Common myeloid progenitor, CD34-positive (primary cell): Measurements from ENCODE around the gene TOP3B.
"Not testable (repeated sequence)": the region's sequence is repeated elsewhere in the genome, so short reads cannot be mapped to it uniquely, and the experiment has no call there.

Source experiments
- CTCF ChIA-PET: fragments of 350-600 bp; sonication (Branson Sonifier 250); formaldehyde crosslinking; loops from one replicate; lab custom pipeline; 2021; ENCODE audit warnings: antibody characterized with exemption; lab: Charles Lee
- POLR2A ChIA-PET: fragments of 350-600 bp; sonication (Branson Sonifier 250); formaldehyde crosslinking; loops from one replicate; lab custom pipeline; 2021; ENCODE audit warnings: antibody characterized with exemption; lab: Charles Lee
- DNase-seq, 3 donors: peaks; one replicate each; pipeline versions ENCODE4 v3.0.0 to v3.0.0-alpha.2; 2013
- H3K27ac ChIP-seq, 2 experiments: 1 replicate in 1 of 2; 2 replicates in 1 of 2; pipeline ENCODE4 v1.7.0; 2013; ENCODE audit warnings: inconsistent platforms in 2 of 2, low read length in 2 of 2, mild to moderate bottlenecking in 2 of 2, low read depth in 1 of 2, moderate library complexity in 1 of 2; ENCODE audit not compliant: severe bottlenecking in 2 of 2, insufficient read depth in 1 of 2, poor library complexity in 1 of 2
- H3K27me3 ChIP-seq, 5 experiments: replicated peaks in 2 of 5; 1 replicate in 3 of 5; 2 replicates in 2 of 5; pipeline versions ENCODE4 v1.6.1 to v1.7.0; 2013; ENCODE audit warnings: low read length in 4 of 5, mild to moderate bottlenecking in 2 of 5, moderate library complexity in 2 of 5, inconsistent platforms in 1 of 5; ENCODE audit not compliant: insufficient read depth in 5 of 5, control insufficient read depth in 4 of 5
- H3K36me3 ChIP-seq, 4 experiments: 1 replicate in 2 of 4; 2 replicates in 2 of 4; pipeline versions ENCODE4 v1.6.1 to v1.7.0; 2013; ENCODE audit warnings: low read length in 3 of 4, control low read depth in 1 of 4, mild to moderate bottlenecking in 1 of 4; ENCODE audit not compliant: control insufficient read depth in 4 of 4, insufficient read depth in 4 of 4
- H3K4me1 ChIP-seq, 4 experiments: 1 replicate in 3 of 4; 2 replicates in 1 of 4; pipeline versions ENCODE4 v1.6.1 to v1.7.1; 2013; ENCODE audit warnings: low read length in 3 of 4, mild to moderate bottlenecking in 3 of 4, control low read depth in 1 of 4, inconsistent platforms in 1 of 4, moderate library complexity in 1 of 4; ENCODE audit not compliant: control insufficient read depth in 4 of 4, insufficient read depth in 4 of 4; ENCODE audit errors: control extremely low read depth in 1 of 4
- H3K4me3 ChIP-seq, 7 experiments: 1 replicate in 4 of 7; 2 replicates in 3 of 7; pipeline versions ENCODE4 v1.5.1 to v1.7.0; 2013; ENCODE audit warnings: mild to moderate bottlenecking in 7 of 7, low read length in 6 of 7, moderate library complexity in 6 of 7, inconsistent platforms in 2 of 7, low read depth in 2 of 7, control low read depth in 1 of 7; ENCODE audit not compliant: insufficient read depth in 4 of 7, control insufficient read depth in 1 of 7; ENCODE audit errors: extremely low read depth in 1 of 7
- H3K9me3 ChIP-seq, 5 experiments: 1 replicate in 4 of 5; 2 replicates in 1 of 5; pipeline versions ENCODE4 v1.6.1 to v1.7.1; 2013; ENCODE audit warnings: low read length in 4 of 5, mild to moderate bottlenecking in 2 of 5, inconsistent platforms in 1 of 5, low read depth in 1 of 5, moderate library complexity in 1 of 5; ENCODE audit not compliant: control insufficient read depth in 4 of 5, insufficient read depth in 2 of 5; ENCODE audit errors: control extremely low read depth in 1 of 5
- WGBS: methylation state at CpG from one replicate; pipeline ENCODE4 v1.1.5; 2013; ENCODE audit not compliant: insufficient coverage; 5-methylcytosine and 5-hydroxymethylcytosine counted together

Gene TOP3B

GRCh38 chr22:21944871-21945270 is 37.7 kb downstream of the TOP3B start:
- H3K9me3 ChIP-seq: no peaks in the 10 kb centered on the region
- H3K27ac ChIP-seq: peak overlapping the region; percentile 21 to 77
- H3K27me3 ChIP-seq: no peaks in the 10 kb centered on the region
- H3K36me3 ChIP-seq: peaks cover 2 to 63% (median 19%) of the 10 kb centered on the region in 4 experiments
- peaks cover 18 to 100% (median 99%) of the 10 kb centered on the region in 4 experiments for H3K4me1 ChIP-seq
- CTCF ChIA-PET: interaction anchor here (2.0 to 10.1 kb wide), 2 partner anchors 6 to 8 kb away, joined by 9 to 182 read pairs; partner anchors contain the start of gene PPM1F
- peak in 2 of 3 donors; percentile 50 to 63 for DNase-seq
- H3K4me3 ChIP-seq: no peak overlapping the region
- POLR2A ChIA-PET: no interaction called here
- WGBS: 43% methylated on average over 3 of the region's 7 CpGs

GRCh38 chr22:21943571-21944448 is 38.8 kb downstream of the TOP3B start:
- no peaks in the 10 kb centered on the region for H3K9me3 ChIP-seq
- H3K27me3 ChIP-seq: no peaks in the 10 kb centered on the region
- no peak for DNase-seq
- ChIA-PET CTCF (interaction anchor here (1.5 to 8.3 kb wide), 3 partner anchors 6 to 19 kb away, joined by 4 to 182 read pairs (median 9); partner anchors contain the start of gene PPM1F), POLR2A (no interaction called here)
- WGBS: 92% methylated on average over 18 of the region's 18 CpGs
- H3K36me3 ChIP-seq: peaks cover 2 to 67% (median 28%) of the 10 kb centered on the region in 4 experiments
- H3K4me1 ChIP-seq: peaks cover 18 to 100% (median 99%) of the 10 kb centered on the region in 4 experiments
- peak overlapping the region; percentile 55 to 84 for H3K27ac ChIP-seq
- H3K4me3 ChIP-seq: no peak overlapping the region

GRCh38 chr22:21942407-21943343 is 39.9 kb downstream of the TOP3B start:
- peak overlapping the region; percentile 56 to 84 for H3K27ac ChIP-seq
- peaks cover 2 to 69% (median 29%) of the 10 kb centered on the region in 4 experiments for H3K36me3 ChIP-seq
- ChIA-PET POLR2A (interaction anchor here (0.7 to 1.3 kb wide), 2 partner anchors 10 to 170 kb away, joined by 3 to 9 read pairs; partner anchors contain the start of gene PPM1F), CTCF (interaction anchor here (1.5 to 8.3 kb wide), 2 partner anchors 7 to 20 kb away, joined by 4 to 182 read pairs; partner anchors contain the start of gene PPM1F)
- 15% methylated on average over 11 of the region's 19 CpGs for WGBS
- DNase-seq: peak; percentile 87 to 95 (median 95)
- H3K4me1 ChIP-seq: peaks cover 15 to 100% (median 99%) of the 10 kb centered on the region in 4 experiments
- H3K27me3 ChIP-seq: no peaks in the 10 kb centered on the region
- peak overlapping the region in 3 of 7 experiments; percentile 16 to 34 (median 29) for H3K4me3 ChIP-seq
- H3K9me3 ChIP-seq: no peaks in the 10 kb centered on the region

- peaks cover 2 to 73% (median 29%) of the 10 kb centered on the region in 4 experiments for H3K36me3 ChIP-seq
- 85% methylated on average over 5 of the region's 8 CpGs for WGBS
- H3K4me3 ChIP-seq: peak overlapping the region in 3 of 7 experiments; percentile 2 to 35 (median 34)
- H3K27ac ChIP-seq: peak overlapping the region; percentile 56 to 84
- peaks cover 10 to 100% (median 99%) of the 10 kb centered on the region in 4 experiments for H3K4me1 ChIP-seq
- CTCF ChIA-PET: interaction anchor here (1.5 to 8.3 kb wide), 2 partner anchors 8 to 21 kb away, joined by 4 to 182 read pairs; partner anchors contain the start of gene PPM1F
- no peaks in the 10 kb centered on the region for H3K9me3 ChIP-seq
- POLR2A ChIA-PET: interaction anchor here (0.7 to 1.3 kb wide), 2 partner anchors 10 to 169 kb away, joined by 3 to 9 read pairs; partner anchors contain the start of gene PPM1F
- DNase-seq: no peak
- no peaks in the 10 kb centered on the region for H3K27me3 ChIP-seq
Measured at GRCh38 chr22:21941921-21942320, 40.7 kb downstream of the TOP3B start.

- peak overlapping the region in 2 of 7 experiments; percentile 26 to 39 for H3K4me3 ChIP-seq
- H3K4me1 ChIP-seq: peaks cover 17 to 99% (median 99%) of the 10 kb centered on the region in 4 experiments
- peaks cover 2 to 68% (median 28%) of the 10 kb centered on the region in 4 experiments for H3K36me3 ChIP-seq
- H3K9me3 ChIP-seq: no peaks in the 10 kb centered on the region
- CTCF ChIA-PET: interaction anchor here (1.2 to 8.3 kb wide), 4 partner anchors 9 to 150 kb away, joined by 3 to 182 read pairs (median 4); partner anchors contain the start of gene PPM1F
- POLR2A ChIA-PET: no interaction called here
- peak overlapping the region; percentile 51 to 84 for H3K27ac ChIP-seq
- DNase-seq: peak in 2 of 3 donors; percentile 37 to 51
- H3K27me3 ChIP-seq: no peaks in the 10 kb centered on the region
- WGBS: 14% methylated on average over 3 of the region's 3 CpGs
Measured at GRCh38 chr22:21940521-21940920, 42.1 kb downstream of the TOP3B start.

- DNase-seq: not testable (repeated sequence)
Measured at GRCh38 chr22:21939935-21940334, 42.7 kb downstream of the TOP3B start.

More at GRCh38 chr22:21939935-21940334, 42.7 kb downstream of the TOP3B start:
- H3K9me3 ChIP-seq, H3K27me3 ChIP-seq, POLR2A ChIA-PET: not testable (repeated sequence)
- H3K4me3 ChIP-seq: peak overlapping the region in 3 of 7 experiments; percentile 45 to 66 (median 46)
- 63% methylated on average over 3 of the region's 5 CpGs for WGBS
- CTCF ChIA-PET: interaction anchor here (1.3 to 8.3 kb wide), 3 partner anchors 10 to 149 kb away, joined by 3 to 182 read pairs (median 5); partner anchors contain the start of gene PPM1F
- H3K36me3 ChIP-seq: peaks cover 0 to 67% (median 26%) of the 10 kb centered on the region in 4 experiments
- peak overlapping the region; percentile 51 to 84 for H3K27ac ChIP-seq
- peaks cover 18 to 99% (median 97%) of the 10 kb centered on the region in 4 experiments for H3K4me1 ChIP-seq
